H9 (cell line): ENCODE results near the gene ADAMTS17. TPM values are rescaled to one million over a fixed set of nuclear protein-coding genes. Genes with fewer than 3 reads are reported as not detected.

Source experiments
- DNase-seq: peaks from one replicate; pipeline ENCODE4 v3.0.0-alpha.2; 2017
- H2AFZ ChIP-seq: one replicate; pipeline ENCODE4 v1.6.1; 2013; ENCODE audit warnings: mild to moderate bottlenecking, low read length, control low read depth, moderate library complexity
- H2AK5ac ChIP-seq: 2 replicates; pipeline ENCODE4 v1.6.1; 2013; ENCODE audit warnings: low read length, control low read depth, mixed read lengths; ENCODE audit not compliant: insufficient read length
- H2BK120ac ChIP-seq: one replicate; pipeline ENCODE4 v1.6.1; 2013; ENCODE audit warnings: low read depth, mild to moderate bottlenecking, low read length, control low read depth, inconsistent platforms; ENCODE audit not compliant: poor library complexity, severe bottlenecking
- H2BK12ac ChIP-seq: 2 replicates; pipeline ENCODE4 v1.6.1; 2013; ENCODE audit warnings: low read length, control low read depth, mixed read lengths, low read depth; ENCODE audit not compliant: insufficient read length
- H2BK15ac ChIP-seq: 2 replicates; pipeline ENCODE4 v1.6.1; 2013; ENCODE audit warnings: low read depth, low read length, control low read depth
- H2BK20ac ChIP-seq: one replicate; pipeline ENCODE4 v1.6.1; 2013; ENCODE audit warnings: low read depth, mild to moderate bottlenecking, low read length, control low read depth, inconsistent platforms; ENCODE audit not compliant: poor library complexity, severe bottlenecking
- H2BK5ac ChIP-seq: 2 replicates; pipeline ENCODE4 v1.6.1; 2013; ENCODE audit warnings: low read length, control low read depth, mixed read lengths; ENCODE audit not compliant: insufficient read length
- H3K14ac ChIP-seq: 2 replicates; pipeline ENCODE4 v1.6.1; 2013; ENCODE audit warnings: low read length, control low read depth; ENCODE audit not compliant: insufficient read depth
- H3K18ac ChIP-seq: 2 replicates; pipeline ENCODE4 v1.6.1; 2013; ENCODE audit warnings: low read depth, mild to moderate bottlenecking, mixed read lengths, low read length, control low read depth; ENCODE audit not compliant: insufficient read length
- H3K23ac ChIP-seq: 2 replicates; pipeline ENCODE4 v1.6.1; 2013; ENCODE audit warnings: low read length, control low read depth, mixed read lengths, low read depth; ENCODE audit not compliant: insufficient read length
- H3K23me2 ChIP-seq: 2 replicates; pipeline ENCODE4 v1.6.1; 2013; ENCODE audit warnings: low read depth, mild to moderate bottlenecking, mixed read lengths, low read length, control low read depth; ENCODE audit not compliant: insufficient read length, poor library complexity, severe bottlenecking
- H3K27ac ChIP-seq: 2 replicates; pipeline ENCODE4 v1.5.1; 2013; ENCODE audit warnings: low read length, control low read depth, mixed read lengths, low read depth; ENCODE audit not compliant: insufficient read length
- H3K27me3 ChIP-seq: 2 replicates; pipeline ENCODE4 v1.6.1; 2013; ENCODE audit warnings: low read length, control low read depth, inconsistent platforms; ENCODE audit not compliant: insufficient read depth
- H3K4ac ChIP-seq: 2 replicates; pipeline ENCODE4 v1.6.1; 2013; ENCODE audit warnings: low read depth, mild to moderate bottlenecking, control low read depth, inconsistent platforms, low read length, moderate library complexity
- H3K4me1 ChIP-seq: 2 replicates; pipeline ENCODE4 v1.6.1; 2013; ENCODE audit warnings: low read length, control low read depth, inconsistent platforms; ENCODE audit not compliant: insufficient read depth
- H3K4me2 ChIP-seq: 2 replicates; pipeline ENCODE4 v1.6.1; 2013; ENCODE audit warnings: low read length, control low read depth, mixed read lengths; ENCODE audit not compliant: insufficient read length, insufficient read depth
- H3K56ac ChIP-seq: 2 replicates; pipeline ENCODE4 v1.6.1; 2013; ENCODE audit warnings: low read depth, mild to moderate bottlenecking, mixed read lengths, low read length, control low read depth; ENCODE audit not compliant: insufficient read length
- H3K79me1 ChIP-seq: 2 replicates; pipeline ENCODE4 v1.6.1; 2013; ENCODE audit warnings: low read depth, mild to moderate bottlenecking, moderate library complexity, low read length, control low read depth, inconsistent platforms; ENCODE audit not compliant: insufficient read depth, poor library complexity, severe bottlenecking
- H3K79me2 ChIP-seq: 2 replicates; pipeline ENCODE4 v1.6.1; 2013; ENCODE audit warnings: low read length, control low read depth, inconsistent platforms; ENCODE audit not compliant: insufficient read depth
- H3K9ac ChIP-seq: 2 replicates; pipeline ENCODE4 v1.6.1; 2013; ENCODE audit warnings: low read length, control low read depth, mixed read lengths; ENCODE audit not compliant: insufficient read length; ENCODE audit errors: extremely low read depth
- H3K9me3 ChIP-seq: one replicate; pipeline ENCODE4 v1.6.1; 2013; ENCODE audit warnings: low read depth, low read length, inconsistent platforms; ENCODE audit not compliant: control insufficient read depth
- H3T11ph ChIP-seq: one replicate; pipeline ENCODE4 v1.6.1; 2013; ENCODE audit warnings: mild to moderate bottlenecking, low read length, control low read depth, inconsistent platforms
- H4K20me1 ChIP-seq: one replicate; pipeline ENCODE4 v1.6.1; 2013; ENCODE audit not compliant: control insufficient read depth, insufficient read length, insufficient read depth
- H4K5ac ChIP-seq: 2 replicates; pipeline ENCODE4 v1.6.1; 2013; ENCODE audit warnings: low read depth, mild to moderate bottlenecking, mixed read lengths, low read length, control low read depth; ENCODE audit not compliant: insufficient read length
- H4K8ac ChIP-seq: replicated peaks from 2 replicates; pipeline ENCODE4 v1.6.1; 2013; ENCODE audit warnings: low read length, control low read depth, mixed read lengths, low read depth; ENCODE audit not compliant: insufficient read length
- H4K91ac ChIP-seq: 2 replicates; pipeline ENCODE4 v1.6.1; 2013; ENCODE audit warnings: low read depth, mild to moderate bottlenecking, moderate library complexity, mixed read lengths, low read length, control low read depth; ENCODE audit not compliant: insufficient read length
- H3K27ac Mint-ChIP-seq, 3 experiments: 2 replicates in 2 of 3; 3 replicates in 1 of 3; pipeline ENCODE4 v1.8.0; 2020 to 2021; ENCODE audit warnings: mixed read lengths in 3 of 3, mild to moderate bottlenecking in 1 of 3, moderate library complexity in 1 of 3
- H3K27me3 Mint-ChIP-seq: 2 replicates; pipeline ENCODE4 v1.8.0; 2021; ENCODE audit warnings: low read depth, mild to moderate bottlenecking, moderate library complexity, mixed read lengths
- H3K36me3 Mint-ChIP-seq, 3 experiments: 2 replicates in 2 of 3; 3 replicates in 1 of 3; pipeline ENCODE4 v1.8.0; 2020 to 2021; ENCODE audit warnings: low read depth in 3 of 3, mixed read lengths in 3 of 3; ENCODE audit not compliant: insufficient read depth in 1 of 3
- H3K4me1 Mint-ChIP-seq, 2 experiments: 2 replicates each; pipeline ENCODE4 v1.8.0; 2020; ENCODE audit warnings: mixed read lengths in 2 of 2
- H3K4me3 Mint-ChIP-seq, 2 experiments: 2 replicates in 1 of 2; 3 replicates in 1 of 2; pipeline ENCODE4 v1.8.0; 2020 to 2021; ENCODE audit warnings: mild to moderate bottlenecking in 2 of 2, mixed read lengths in 2 of 2, moderate library complexity in 1 of 2
- H3K9me3 Mint-ChIP-seq, 2 experiments: 2 replicates in 1 of 2; 3 replicates in 1 of 2; pipeline ENCODE4 v1.8.0; 2020; ENCODE audit warnings: mild to moderate bottlenecking in 2 of 2, mixed read lengths in 2 of 2, moderate library complexity in 1 of 2
- WGBS: extraction: QIAGEN DNeasy Blood & Tissue Kit; methylation state at CpG from one replicate; pipeline ENCODE4 v1.1.7; 2013; ENCODE audit warnings: missing lambda C conversion rate, low lambda C conversion rate, mixed read lengths; ENCODE audit not compliant: insufficient read length; ENCODE audit errors: extremely low coverage; 5-methylcytosine and 5-hydroxymethylcytosine counted together
- total RNA-seq: library from RNA; stranded (reverse); gene quantifications from 2 replicates; pipeline ENCODE4 v1.2.1, GENCODE V29; 2021
- TF ChIP-seq, protein P1 (sequence below): fragments of 200-600 bp; sonication (generic); conservative IDR thresholded peaks from 3 replicates; pipeline ENCODE4 v1.8.0; 2021; ENCODE audit warnings: antibody characterized with exemption, mild to moderate bottlenecking

ADAMTS17 gene
- total RNA-seq, 1 experiment from 2014 or later: 2.9 TPM

DNA sequence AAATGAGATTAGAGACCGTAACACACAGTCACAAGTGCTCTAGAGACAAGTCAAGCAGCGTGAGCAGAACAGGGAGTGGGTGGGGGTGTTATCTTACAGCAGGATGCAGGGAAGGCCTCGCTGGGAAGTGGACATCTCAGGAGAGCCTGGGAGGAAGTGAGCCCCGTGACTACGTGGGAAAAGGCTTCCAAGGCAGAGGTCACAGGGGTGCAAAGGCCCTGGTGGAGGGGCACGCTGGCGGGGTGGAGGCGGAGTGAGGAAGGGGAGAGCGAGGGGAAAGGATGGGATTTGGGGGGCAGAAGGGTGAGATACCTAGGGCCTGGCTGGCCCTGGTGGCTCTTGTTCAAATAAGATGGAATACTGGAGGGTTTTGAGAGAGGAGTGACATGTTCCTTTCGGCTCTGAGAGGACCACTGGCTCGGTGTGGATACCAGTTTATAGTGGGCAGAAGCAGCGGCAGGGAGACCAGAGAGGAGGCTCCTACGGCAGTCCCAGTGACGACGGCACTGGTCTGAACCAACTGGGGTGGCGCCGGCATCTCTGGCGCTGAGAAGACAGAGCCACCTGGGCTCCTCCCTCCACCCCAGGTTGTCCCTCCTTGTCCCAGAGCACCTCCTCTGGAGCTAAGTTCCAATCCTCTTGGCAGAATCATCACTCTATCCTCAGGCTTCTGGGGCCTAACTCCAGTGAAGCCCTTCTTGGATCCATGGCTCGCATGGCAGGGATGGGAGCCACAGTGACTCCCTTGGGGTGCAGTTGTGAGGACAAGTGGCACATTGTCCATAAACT is 342.3 kb downstream of the ADAMTS17 start:
- no CpG with 5 or more reads among the region's 19 CpGs for WGBS
- Histone ChIP-seq H2AK5ac (no peak overlapping the region), H3K4me2 (no peak overlapping the region), H3K27me3 (no peaks in the 10 kb centered on the region), H2BK15ac (no peak overlapping the region), H2BK12ac (no peak overlapping the region), H3K9me3 (no peaks in the 10 kb centered on the region), H2BK120ac (no peak overlapping the region), H2AFZ (no peak overlapping the region), H3K79me1 (no peaks in the 10 kb centered on the region), H3T11ph (no peak overlapping the region), H3K56ac (no peak overlapping the region), H4K91ac (no peak overlapping the region), H3K23ac (no peak overlapping the region), H3K4me1 (no peaks in the 10 kb centered on the region), H3K23me2 (no peaks in the 10 kb centered on the region), H4K20me1 (no peaks in the 10 kb centered on the region), H3K9ac (no peak overlapping the region), H3K27ac (no peak overlapping the region), H3K14ac (no peak overlapping the region), H4K8ac (no peak overlapping the region), H2BK5ac (no peak overlapping the region), H3K79me2 (no peaks in the 10 kb centered on the region), H3K4ac (no peak overlapping the region), H2BK20ac (no peak overlapping the region), H3K18ac (peak overlapping the region; percentile 6), H4K5ac (no peak overlapping the region)
- H3K36me3 Mint-ChIP-seq: no peaks in the 10 kb centered on the region
- H3K4me1 Mint-ChIP-seq: peaks cover 37 to 47% of the 10 kb centered on the region in 2 experiments
- DNase-seq: no peak
- no peaks in the 10 kb centered on the region; the same call in none of the 2 replicates for H3K27me3 Mint-ChIP-seq
- no peak overlapping the region; a peak in 1 of 7 replicates for H3K27ac Mint-ChIP-seq
- H3K4me3 Mint-ChIP-seq: no peak overlapping the region
- TF ChIP-seq, protein P1, sequence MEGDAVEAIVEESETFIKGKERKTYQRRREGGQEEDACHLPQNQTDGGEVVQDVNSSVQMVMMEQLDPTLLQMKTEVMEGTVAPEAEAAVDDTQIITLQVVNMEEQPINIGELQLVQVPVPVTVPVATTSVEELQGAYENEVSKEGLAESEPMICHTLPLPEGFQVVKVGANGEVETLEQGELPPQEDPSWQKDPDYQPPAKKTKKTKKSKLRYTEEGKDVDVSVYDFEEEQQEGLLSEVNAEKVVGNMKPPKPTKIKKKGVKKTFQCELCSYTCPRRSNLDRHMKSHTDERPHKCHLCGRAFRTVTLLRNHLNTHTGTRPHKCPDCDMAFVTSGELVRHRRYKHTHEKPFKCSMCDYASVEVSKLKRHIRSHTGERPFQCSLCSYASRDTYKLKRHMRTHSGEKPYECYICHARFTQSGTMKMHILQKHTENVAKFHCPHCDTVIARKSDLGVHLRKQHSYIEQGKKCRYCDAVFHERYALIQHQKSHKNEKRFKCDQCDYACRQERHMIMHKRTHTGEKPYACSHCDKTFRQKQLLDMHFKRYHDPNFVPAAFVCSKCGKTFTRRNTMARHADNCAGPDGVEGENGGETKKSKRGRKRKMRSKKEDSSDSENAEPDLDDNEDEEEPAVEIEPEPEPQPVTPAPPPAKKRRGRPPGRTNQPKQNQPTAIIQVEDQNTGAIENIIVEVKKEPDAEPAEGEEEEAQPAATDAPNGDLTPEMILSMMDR: no peak
- H3K9me3 Mint-ChIP-seq: no peaks in the 10 kb centered on the region
